Thyroid gland (tissue), 4 donors: ENCODE data around the gene SYNC. TPM values are rescaled to one million over a fixed set of nuclear protein-coding genes. Genes with fewer than 3 reads are reported as not detected.
"Not testable (repeated sequence)": the region's sequence is repeated elsewhere in the genome, so short reads cannot be mapped to it uniquely, and the experiment has no call there.

Source experiments
- DNase-seq, 2 donors: peaks; one replicate each; pipeline ENCODE4 v3.0.0-alpha.2; 2019
- H3K27ac ChIP-seq, 3 donors: fragments of 200-600 bp; sonication (generic); 1 replicate in 2 of 3; 2 replicates in 1 of 3; pipeline ENCODE4 v1.5.1; 2016 to 2019; ENCODE audit warnings: mild to moderate bottlenecking in 1 of 3, moderate library complexity in 1 of 3
- H3K27me3 ChIP-seq: fragments of 200-600 bp; sonication (generic); one replicate; pipeline ENCODE4 v1.5.1; 2019
- H3K36me3 ChIP-seq, 2 donors: fragments of 200-600 bp; sonication (generic); one replicate each; pipeline ENCODE4 v1.5.1; 2016 to 2019
- H3K4me1 ChIP-seq, 2 donors: fragments of 200-600 bp; sonication (generic); one replicate each; pipeline ENCODE4 v1.5.1; 2017 to 2019
- H3K4me3 ChIP-seq, 3 donors: fragments of 200-600 bp; sonication (generic); replicated peaks in 1 of 3; 1 replicate in 2 of 3; 2 replicates in 1 of 3; pipeline ENCODE4 v1.5.1; 2016; ENCODE audit warnings: mild to moderate bottlenecking in 1 of 3
- H3K9me3 ChIP-seq: fragments of 200-600 bp; sonication (generic); one replicate; pipeline ENCODE4 v1.5.1; 2017
- POLR2A ChIP-seq, 2 donors: fragments of 450-650 bp; IDR thresholded peaks; one replicate each; pipeline ENCODE4 v1.6.1; 2017; ENCODE audit warnings: antibody characterized with exemption in 2 of 2, mild to moderate bottlenecking in 2 of 2, moderate library complexity in 1 of 2
- WGBS, 2 donors: methylation state at CpG; one replicate each; pipeline ENCODE4 v1.1.5; 2017; 5-methylcytosine and 5-hydroxymethylcytosine counted together
- intact Hi-C: fragments of 100-400 bp; cut with DNase I; formaldehyde crosslinking; loops from one replicate; pipeline ENCODE4 v1.15.1; 2023
- total RNA-seq, 4 donors: library from RNA; depleted of rRNA; stranded (reverse); fragments of >200 nt; gene quantifications; one replicate each; pipeline ENCODE4 v1.2.3, GENCODE V29; 2016
- TF ChIP-seq, protein P1 (sequence below), 6 experiments: fragments of 200-600 bp in 3 of 6; fragments of 450-650 bp in 3 of 6; sonication (generic) in 3 of 6; IDR thresholded peaks; one replicate each; pipeline ENCODE4 v1.5.1; 2016 to 2019; ENCODE audit warnings: antibody characterized with exemption in 6 of 6, mild to moderate bottlenecking in 2 of 6, inconsistent platforms in 1 of 6, moderate library complexity in 1 of 6

Gene SYNC
- total RNA-seq, 4 donors from 2014 or later: 7.3 to 13.7 (median 7.7) TPM

DNA sequence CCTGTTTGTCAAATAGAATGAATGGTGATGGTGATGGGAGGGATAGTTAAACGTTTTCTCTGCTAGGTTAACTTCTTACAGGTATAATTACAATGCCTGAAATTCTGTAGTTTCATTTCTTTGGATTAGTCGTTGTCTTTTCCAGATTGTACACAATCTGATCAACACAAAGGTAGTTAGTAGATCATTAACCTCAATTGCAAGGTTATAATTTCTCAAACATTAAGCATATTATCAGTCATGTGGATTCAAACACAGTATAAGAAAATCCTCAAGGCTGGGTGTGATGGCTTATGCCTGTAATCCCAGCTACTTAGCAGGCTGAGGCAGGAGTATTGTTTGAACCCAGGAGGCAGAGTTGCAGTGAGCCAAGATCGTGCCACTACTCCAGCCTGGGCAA lies 20.6 kb downstream of the SYNC start:
- no peak for DNase-seq
- H3K27ac ChIP-seq: peak overlapping the region in 2 of 3 donors; percentile 14 to 20
- H3K36me3 ChIP-seq: peaks cover 16 to 17% of the 10 kb centered on the region in 2 donors
- H3K4me1 ChIP-seq: peaks cover 14 to 27% of the 10 kb centered on the region in 2 donors
- H3K27me3 ChIP-seq: no peaks in the 10 kb centered on the region
- H3K4me3 ChIP-seq: no peak overlapping the region
- intact Hi-C loops: no loop called here
- H3K9me3 ChIP-seq: no peaks in the 10 kb centered on the region
- WGBS, 2 donors: 68 to 69% methylated on average over 3 of the region's 3 CpGs
- TF ChIP-seq POLR2A (IDR thresholded peaks at IDR 0.05): no peak
- TF ChIP-seq, protein P1, sequence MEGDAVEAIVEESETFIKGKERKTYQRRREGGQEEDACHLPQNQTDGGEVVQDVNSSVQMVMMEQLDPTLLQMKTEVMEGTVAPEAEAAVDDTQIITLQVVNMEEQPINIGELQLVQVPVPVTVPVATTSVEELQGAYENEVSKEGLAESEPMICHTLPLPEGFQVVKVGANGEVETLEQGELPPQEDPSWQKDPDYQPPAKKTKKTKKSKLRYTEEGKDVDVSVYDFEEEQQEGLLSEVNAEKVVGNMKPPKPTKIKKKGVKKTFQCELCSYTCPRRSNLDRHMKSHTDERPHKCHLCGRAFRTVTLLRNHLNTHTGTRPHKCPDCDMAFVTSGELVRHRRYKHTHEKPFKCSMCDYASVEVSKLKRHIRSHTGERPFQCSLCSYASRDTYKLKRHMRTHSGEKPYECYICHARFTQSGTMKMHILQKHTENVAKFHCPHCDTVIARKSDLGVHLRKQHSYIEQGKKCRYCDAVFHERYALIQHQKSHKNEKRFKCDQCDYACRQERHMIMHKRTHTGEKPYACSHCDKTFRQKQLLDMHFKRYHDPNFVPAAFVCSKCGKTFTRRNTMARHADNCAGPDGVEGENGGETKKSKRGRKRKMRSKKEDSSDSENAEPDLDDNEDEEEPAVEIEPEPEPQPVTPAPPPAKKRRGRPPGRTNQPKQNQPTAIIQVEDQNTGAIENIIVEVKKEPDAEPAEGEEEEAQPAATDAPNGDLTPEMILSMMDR (IDR thresholded peaks at IDR 0.05): no peak

DNA sequence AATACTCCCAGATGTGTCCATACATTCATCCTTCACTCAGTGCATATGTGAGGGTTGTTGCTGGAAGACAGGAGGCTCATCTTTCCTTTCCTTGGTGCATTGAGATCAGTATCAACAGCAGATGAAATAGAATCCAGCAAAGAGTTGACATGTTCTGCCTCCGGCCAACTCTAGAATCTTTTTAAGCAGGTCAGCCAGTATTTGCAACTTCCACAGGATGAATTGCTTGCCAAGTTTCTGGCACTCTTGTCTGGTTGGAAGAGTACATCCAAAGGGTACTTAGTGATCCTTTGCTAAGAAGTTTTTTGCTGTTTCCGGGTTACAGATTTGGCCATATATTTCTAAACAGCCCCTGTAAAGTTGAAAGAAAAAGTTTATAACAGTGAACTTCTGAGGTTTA lies 21.1 kb downstream of the SYNC start:
- intact Hi-C loops: no loop called here
- peak overlapping the region; percentile 2 to 20 (median 14) for H3K27ac ChIP-seq
- H3K4me3 ChIP-seq: no peak overlapping the region
- peaks cover 14 to 27% of the 10 kb centered on the region in 2 donors for H3K4me1 ChIP-seq
- H3K27me3 ChIP-seq: no peaks in the 10 kb centered on the region
- H3K36me3 ChIP-seq: peaks cover 16 to 17% of the 10 kb centered on the region in 2 donors
- H3K9me3 ChIP-seq: no peaks in the 10 kb centered on the region
- TF ChIP-seq, protein P1 (IDR thresholded peaks at IDR 0.05): no peak
- no peak for TF ChIP-seq POLR2A (IDR thresholded peaks at IDR 0.05)
- 14% methylated on average over 2 of the region's 2 CpGs for WGBS, 2 donors
- DNase-seq: peak; percentile 53 to 62

DNA sequence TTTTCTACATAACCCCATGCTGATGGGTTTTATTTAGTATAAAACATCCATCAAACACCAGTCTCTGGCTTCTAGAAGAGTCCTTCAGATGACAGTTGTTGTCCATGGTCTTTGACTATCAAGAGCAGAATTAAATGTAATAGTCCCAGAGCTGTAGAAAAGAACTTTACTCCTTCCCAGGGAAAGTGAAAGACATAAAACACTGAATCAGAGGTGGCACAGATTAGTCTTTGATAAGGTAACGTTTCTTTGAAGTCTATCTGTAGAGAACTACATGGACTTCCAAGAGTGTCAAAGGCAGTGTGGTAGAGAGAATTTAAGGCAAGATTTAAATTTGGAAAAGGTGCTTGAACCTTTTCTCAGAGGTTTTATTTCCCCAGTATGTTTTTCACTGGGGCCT lies 21.9 kb downstream of the SYNC start:
- intact Hi-C loops: no loop called here
- peak overlapping the region in 2 of 3 donors; percentile 4 to 14 for H3K27ac ChIP-seq
- no peak for DNase-seq
- H3K27me3 ChIP-seq: no peaks in the 10 kb centered on the region
- no peak for TF ChIP-seq POLR2A (IDR thresholded peaks at IDR 0.05)
- TF ChIP-seq, protein P1 (IDR thresholded peaks at IDR 0.05): no peak
- peaks cover 9 to 18% of the 10 kb centered on the region in 2 donors for H3K36me3 ChIP-seq
- 95 to 98% methylated on average over 1 of the region's 1 CpG for WGBS, 2 donors
- H3K9me3 ChIP-seq: no peaks in the 10 kb centered on the region
- no peak overlapping the region for H3K4me3 ChIP-seq
- H3K4me1 ChIP-seq: peaks cover 14 to 27% of the 10 kb centered on the region in 2 donors

DNA sequence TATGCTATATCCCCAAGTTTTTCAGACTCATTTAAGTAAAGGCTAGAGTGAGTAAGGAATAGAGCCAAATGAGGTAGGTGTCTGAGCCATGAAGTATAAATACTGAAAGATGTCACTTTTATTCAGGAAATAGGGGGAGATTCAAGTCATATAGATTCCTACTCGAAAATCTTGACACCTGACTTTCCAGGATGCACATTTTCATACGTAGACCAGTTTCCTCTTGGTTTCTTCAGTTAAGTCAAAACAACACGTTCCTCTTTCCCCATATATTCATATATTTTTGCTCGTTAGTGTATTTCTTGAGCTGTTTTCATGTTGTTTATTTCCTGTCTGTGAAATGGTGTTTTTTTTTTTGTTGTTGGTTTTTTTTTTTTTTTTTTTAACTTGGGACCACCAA lies 22.6 kb downstream of the SYNC start:
- H3K36me3 ChIP-seq: peaks cover 4 to 15% of the 10 kb centered on the region in 2 donors
- H3K27me3 ChIP-seq, H3K9me3 ChIP-seq, H3K4me3 ChIP-seq, H3K27ac ChIP-seq, DNase-seq, intact Hi-C loops: not testable (repeated sequence)
- H3K4me1 ChIP-seq: peaks cover 14 to 27% of the 10 kb centered on the region in 2 donors
- WGBS, 2 donors: 89 to 90% methylated on average over 4 of the region's 4 CpGs

DNA sequence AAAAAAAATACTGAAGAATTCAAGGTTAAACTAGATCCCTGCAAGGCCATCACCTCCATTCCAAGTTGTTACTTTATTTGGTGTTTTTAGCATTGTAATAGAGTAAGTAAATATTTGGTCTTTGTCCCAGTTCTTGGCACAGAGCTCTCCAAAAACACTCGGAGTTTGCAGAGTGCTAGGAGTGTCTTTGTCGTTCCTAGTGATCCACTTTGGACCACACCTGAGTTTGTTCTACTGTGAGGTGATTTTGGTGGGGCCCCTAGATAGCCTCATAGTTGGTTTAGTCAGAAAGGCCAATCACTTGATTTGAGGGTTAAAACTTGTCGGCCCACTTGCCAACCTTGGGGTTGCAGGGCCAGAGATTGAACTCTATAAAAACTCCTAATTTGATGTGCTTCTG lies 25.6 kb downstream of the SYNC start:
- DNase-seq: no peak
- 17 to 19% methylated on average over 3 of the region's 3 CpGs for WGBS, 2 donors
- H3K4me1 ChIP-seq: peaks cover 4 to 14% of the 10 kb centered on the region in 2 donors

DNA sequence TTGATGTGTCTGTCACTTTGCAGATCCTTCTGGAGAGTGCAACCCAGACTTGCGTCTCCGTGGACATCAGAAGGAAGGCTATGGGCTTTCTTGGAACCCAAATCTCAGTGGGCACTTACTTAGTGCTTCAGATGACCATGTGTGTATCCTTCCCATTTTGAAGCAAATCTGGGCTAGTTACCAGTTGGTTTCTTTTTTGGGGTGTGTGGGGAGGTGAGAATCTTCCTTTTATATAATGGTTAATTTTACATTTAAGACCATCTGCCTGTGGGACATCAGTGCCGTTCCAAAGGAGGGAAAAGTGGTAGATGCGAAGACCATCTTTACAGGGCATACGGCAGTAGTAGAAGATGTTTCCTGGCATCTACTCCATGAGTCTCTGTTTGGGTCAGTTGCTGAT lies 33.9 kb downstream of the SYNC start:
- DNase-seq, H3K27me3 ChIP-seq, H3K4me1 ChIP-seq, intact Hi-C loops, H3K4me3 ChIP-seq, H3K27ac ChIP-seq, H3K9me3 ChIP-seq: not testable (repeated sequence)
- peaks cover 47 to 51% of the 10 kb centered on the region in 2 donors for H3K36me3 ChIP-seq
- 96 to 99% methylated on average over 5 of the region's 5 CpGs for WGBS, 2 donors

More for the DNA sequence above, 25.6 kb downstream of the SYNC start:
- Histone ChIP-seq H3K36me3 (peaks cover 28 to 39% of the 10 kb centered on the region in 2 donors), H3K27me3 (no peaks in the 10 kb centered on the region), H3K4me3 (no peak overlapping the region), H3K9me3 (no peaks in the 10 kb centered on the region), H3K27ac (no peak overlapping the region)
- no peak for TF ChIP-seq POLR2A (IDR thresholded peaks at IDR 0.05)
- TF ChIP-seq, protein P1 (IDR thresholded peaks at IDR 0.05): no peak
- intact Hi-C loops: no loop called here
